NOMO-1 treated with dmso at 0.1 percent for 144 hours (cell line): Measurements from ENCODE around the gene LYRM4.

Source experiments
- DNase-seq: peaks from one replicate; lab custom pipeline; 2025; ENCODE audit not compliant: unreplicated experiment; lab: John Stamatoyannopoulos, UW

Gene LYRM4

GRCh38 chr6:5260661-5261544 lies at the start of gene LYRM4, which contains the start of gene FARS2:
Gene LYRM4, minus strand, starts transcription at chr6:5260950. Its CDS starts 217 bp downstream, at chr6:5260733.
Gene FARS2, plus strand, starts transcription at chr6:5261513.
- DNase-seq = peak; percentile 88

- DNase-seq = no peak
Observed at GRCh38 chr6:5308066-5308465, 47.3 kb upstream of the LYRM4 start.

GRCh38 chr6:5307058-5307457 lies 46.3 kb upstream of the LYRM4 start:
- no peak for DNase-seq

GRCh38 chr6:5305968-5306626 lies 45.3 kb upstream of the LYRM4 start:
- no peak for DNase-seq

- DNase-seq = no peak
Observed at GRCh38 chr6:5303682-5304081, 42.9 kb upstream of the LYRM4 start.

GRCh38 chr6:5302995-5303622 lies 42.4 kb upstream of the LYRM4 start:
- no peak for DNase-seq

- DNase-seq = no peak
Observed at GRCh38 chr6:5302220-5302946, 41.6 kb upstream of the LYRM4 start.

- no peak for DNase-seq
Observed at GRCh38 chr6:5300206-5300764, 39.5 kb upstream of the LYRM4 start.

GRCh38 chr6:5295623-5296022 lies 34.9 kb upstream of the LYRM4 start:
- no peak for DNase-seq

- peak; percentile 33 for DNase-seq
Observed at GRCh38 chr6:5294392-5295211, 33.9 kb upstream of the LYRM4 start.

GRCh38 chr6:5293692-5294091 lies 32.9 kb upstream of the LYRM4 start:
- DNase-seq = no peak

- DNase-seq = no peak
Observed at GRCh38 chr6:5292154-5292553, 31.4 kb upstream of the LYRM4 start.

GRCh38 chr6:5290500-5290899 lies 29.8 kb upstream of the LYRM4 start:
- DNase-seq = no peak

GRCh38 chr6:5290097-5290496 lies 29.3 kb upstream of the LYRM4 start:
- no peak for DNase-seq

GRCh38 chr6:5287966-5288297 lies 27.2 kb upstream of the LYRM4 start:
- DNase-seq = no peak

- DNase-seq = no peak
Observed at GRCh38 chr6:5287205-5287965, 26.6 kb upstream of the LYRM4 start.

GRCh38 chr6:5286780-5287179 lies 26.0 kb upstream of the LYRM4 start:
- DNase-seq = no peak

- DNase-seq = no peak
Observed at GRCh38 chr6:5285526-5285925, 24.8 kb upstream of the LYRM4 start.

- DNase-seq = no peak
Observed at GRCh38 chr6:5285081-5285480, 24.3 kb upstream of the LYRM4 start.
